ENCODE measurements around the gene CORO7. TPM values are rescaled to one million over a fixed set of nuclear protein-coding genes. Genes with fewer than 3 reads are reported as not detected.

CORO7 gene
- total and polyA plus RNA-seq, 9 of the 15 experiments (the other 6 are each of a cell fraction or from before 2014, with no cell fraction given), result 0.45 to 77.2 (median 18.7) TPM

GRCh38 chr16:4315186-4316107, 100.9 kb downstream of the CORO7 start, which contains the start of gene GLIS2 (continued):
- TF ChIP-seq REST (IDR thresholded peaks at IDR 0.05; ENCODE audit: borderline replicate concordance) (peak; percentile 79), REST (CRISPR knock-in tag; IDR thresholded peaks at IDR 0.05; ENCODE audit: low read depth) (no peak), LEF1 (IDR thresholded peaks at IDR 0.05) (no peak), ESRRA (IDR thresholded peaks at IDR 0.05; ENCODE audit: borderline replicate concordance, low read depth) (peak; percentile 89), NKRF (IDR thresholded peaks at IDR 0.05; ENCODE audit: borderline replicate concordance) (no peak), MCM5 (IDR thresholded peaks at IDR 0.05; ENCODE audit: low read depth) (no peak), ZNF121 (CRISPR knock-in tag; conservative IDR thresholded peaks at IDR 0.05) (no peak), ATF4 (CRISPR knock-in tag; IDR thresholded peaks at IDR 0.05) (no peak), FOXP4 (CRISPR knock-in tag; IDR thresholded peaks at IDR 0.05; ENCODE audit: borderline replicate concordance) (no peak), ZBTB8A (IDR thresholded peaks at IDR 0.05; ENCODE audit: partially characterized antibody) (no peak), BRF2 (IDR thresholded peaks at IDR 0.05; ENCODE audit: borderline replicate concordance, insufficient read depth, insufficient read length) (no peak), BACH1 (tag; IDR thresholded peaks at IDR 0.05) (no peak)

Measured in K562 (cell line).